Caco-2 (cell line): ENCODE measurements around the gene STEAP2. TPM values are rescaled to one million over a fixed set of nuclear protein-coding genes. Genes with fewer than 3 reads are reported as not detected.

Experiments used
- BruUV-seq: library from RNA; stranded (reverse); fragments of 400-500 nt; replicated peaks from 2 replicates; lab custom pipeline; 2021; lab: Mats Ljungman, UMichigan
- CTCF ChIA-PET: fragments of 300-600 bp; sonication (Branson Sonifier 250); formaldehyde crosslinking; loops from one replicate; lab custom pipeline; 2022; ENCODE audit warnings: antibody characterized with exemption; lab: Charles Lee
- POLR2A ChIA-PET: fragments of 300-600 bp; sonication (Branson Sonifier 250); formaldehyde crosslinking; loops from one replicate; lab custom pipeline; 2022; ENCODE audit warnings: antibody characterized with exemption; lab: Charles Lee
- DNase-seq, 2 experiments: peaks; one replicate each; pipeline versions ENCODE4 v3.0.0 to v3.0.0-alpha.2; 2020 to 2022
- H3K27me3 ChIP-seq: replicated peaks from 2 replicates; pipeline ENCODE4 v1.6.0; 2011; ENCODE audit warnings: low read length; ENCODE audit not compliant: control insufficient read depth, insufficient read depth
- H3K36me3 ChIP-seq: 2 replicates; pipeline ENCODE4 v1.5.1; 2011; ENCODE audit warnings: low read length; ENCODE audit not compliant: control insufficient read depth, insufficient read depth
- H3K4me1 ChIP-seq: fragments of 250-450 bp; sonication (Bioruptor Pico); 2 replicates; pipeline ENCODE4 v1.5.1; 2020; ENCODE audit warnings: mild to moderate bottlenecking
- H3K4me3 ChIP-seq: 2 replicates; pipeline ENCODE4 v1.5.1; 2011; ENCODE audit warnings: low read depth, mild to moderate bottlenecking, control low read depth, low read length
- H3K9me3 ChIP-seq: fragments of 250-450 bp; sonication (Bioruptor Pico); 2 replicates; pipeline ENCODE4 v1.5.1; 2020; ENCODE audit warnings: mild to moderate bottlenecking, moderate library complexity
- H3K27ac Mint-ChIP-seq: one replicate; pipeline ENCODE4 v1.8.0; 2022; ENCODE audit warnings: mixed read lengths; ENCODE audit not compliant: unreplicated experiment
- H3K27me3 Mint-ChIP-seq: one replicate; pipeline ENCODE4 v1.8.0; 2022; ENCODE audit warnings: mixed read lengths; ENCODE audit not compliant: insufficient read depth, unreplicated experiment
- H3K36me3 Mint-ChIP-seq: one replicate; pipeline ENCODE4 v1.8.0; 2022; ENCODE audit warnings: mild to moderate bottlenecking, mixed read lengths; ENCODE audit not compliant: insufficient read depth, unreplicated experiment
- H3K4me1 Mint-ChIP-seq: one replicate; pipeline ENCODE4 v1.8.0; 2022; ENCODE audit warnings: low read depth, mixed read lengths; ENCODE audit not compliant: unreplicated experiment
- H3K4me3 Mint-ChIP-seq: one replicate; pipeline ENCODE4 v1.8.0; 2022; ENCODE audit warnings: mild to moderate bottlenecking, moderate library complexity, mixed read lengths; ENCODE audit not compliant: unreplicated experiment
- H3K9me3 Mint-ChIP-seq: one replicate; pipeline ENCODE4 v1.8.0; 2022; ENCODE audit warnings: mixed read lengths; ENCODE audit not compliant: unreplicated experiment
- intact Hi-C: fragments of 100-400 bp; cut with micrococcal nuclease; formaldehyde crosslinking; loops from one replicate; pipeline ENCODE4 v1.10.0; 2022; ENCODE audit not compliant: unreplicated experiment
- total RNA-seq: library from RNA; stranded (reverse); gene quantifications from 2 replicates; pipeline ENCODE4 v1.2.3, GENCODE V29; 2022
- TF ChIP-seq, protein P1 (sequence below), 2 experiments: fragments of 200-600 bp in 1 of 2; IDR thresholded peaks; 1 replicate in 1 of 2; 2 replicates in 1 of 2; pipeline versions ENCODE4 v1.5.1 to v1.8.0; 2011 to 2022; ENCODE audit warnings: antibody characterized with exemption in 1 of 2, control low read depth in 1 of 2, inconsistent platforms in 1 of 2, low read depth in 1 of 2, low read length in 1 of 2, mild to moderate bottlenecking in 1 of 2, moderate library complexity in 1 of 2; ENCODE audit not compliant: insufficient read depth in 1 of 2, severe bottlenecking in 1 of 2, unreplicated experiment in 1 of 2

Gene STEAP2
- total RNA-seq, 1 experiment from 2014 or later, result 13.5 TPM

DNA sequence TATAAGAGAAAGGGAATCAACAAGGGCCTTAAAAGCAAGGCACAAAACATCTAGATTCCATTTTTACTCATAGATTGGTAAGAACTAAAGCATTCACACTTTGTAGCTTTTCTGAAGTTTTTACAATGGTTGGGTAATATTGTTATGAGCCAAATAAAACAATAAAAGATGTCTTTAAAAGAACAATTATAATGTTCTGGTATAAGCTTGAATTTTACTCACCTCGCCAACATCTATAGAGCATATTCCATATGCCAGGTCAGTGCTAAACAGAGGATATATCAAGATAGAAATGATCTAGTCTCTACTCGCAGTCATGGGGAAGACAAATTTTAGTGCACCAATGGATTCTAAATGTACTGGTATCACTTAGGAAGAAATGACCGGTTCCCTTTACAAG lies 45.4 kb upstream of the STEAP2 start:
- Histone ChIP-seq H3K36me3 (no peaks in the 10 kb centered on the region), H3K4me1 (no peaks in the 10 kb centered on the region), H3K27me3 (no peaks in the 10 kb centered on the region), H3K9me3 (peaks cover 13% of the 10 kb centered on the region; the same call in 1 of the 2 replicates), H3K4me3 (no peak overlapping the region)
- TF ChIP-seq, protein P1, sequence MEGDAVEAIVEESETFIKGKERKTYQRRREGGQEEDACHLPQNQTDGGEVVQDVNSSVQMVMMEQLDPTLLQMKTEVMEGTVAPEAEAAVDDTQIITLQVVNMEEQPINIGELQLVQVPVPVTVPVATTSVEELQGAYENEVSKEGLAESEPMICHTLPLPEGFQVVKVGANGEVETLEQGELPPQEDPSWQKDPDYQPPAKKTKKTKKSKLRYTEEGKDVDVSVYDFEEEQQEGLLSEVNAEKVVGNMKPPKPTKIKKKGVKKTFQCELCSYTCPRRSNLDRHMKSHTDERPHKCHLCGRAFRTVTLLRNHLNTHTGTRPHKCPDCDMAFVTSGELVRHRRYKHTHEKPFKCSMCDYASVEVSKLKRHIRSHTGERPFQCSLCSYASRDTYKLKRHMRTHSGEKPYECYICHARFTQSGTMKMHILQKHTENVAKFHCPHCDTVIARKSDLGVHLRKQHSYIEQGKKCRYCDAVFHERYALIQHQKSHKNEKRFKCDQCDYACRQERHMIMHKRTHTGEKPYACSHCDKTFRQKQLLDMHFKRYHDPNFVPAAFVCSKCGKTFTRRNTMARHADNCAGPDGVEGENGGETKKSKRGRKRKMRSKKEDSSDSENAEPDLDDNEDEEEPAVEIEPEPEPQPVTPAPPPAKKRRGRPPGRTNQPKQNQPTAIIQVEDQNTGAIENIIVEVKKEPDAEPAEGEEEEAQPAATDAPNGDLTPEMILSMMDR (IDR thresholded peaks at IDR 0.05; ENCODE audit: insufficient read depth in 1 of 2, low read depth in 1 of 2, low read length in 1 of 2, severe bottlenecking in 1 of 2, unreplicated experiment in 1 of 2), result no peak
- no peak overlapping the region for H3K27ac Mint-ChIP-seq
- no TSS peak for BruUV-seq
- H3K36me3 Mint-ChIP-seq, result peaks cover 13% of the 10 kb centered on the region
- H3K4me1 Mint-ChIP-seq, result no peaks in the 10 kb centered on the region
- DNase-seq, result no peak
- no peaks in the 10 kb centered on the region for H3K27me3 Mint-ChIP-seq
- intact Hi-C loops, result no loop called here
- CTCF ChIA-PET, result interaction anchor here (1.5 kb wide), 1 partner anchor 45 kb away, joined by 7 read pairs; the partner anchor contains the start of gene STEAP2
- peaks cover 18% of the 10 kb centered on the region for H3K9me3 Mint-ChIP-seq
- no peak overlapping the region for H3K4me3 Mint-ChIP-seq
- POLR2A ChIA-PET, result no interaction called here

DNA sequence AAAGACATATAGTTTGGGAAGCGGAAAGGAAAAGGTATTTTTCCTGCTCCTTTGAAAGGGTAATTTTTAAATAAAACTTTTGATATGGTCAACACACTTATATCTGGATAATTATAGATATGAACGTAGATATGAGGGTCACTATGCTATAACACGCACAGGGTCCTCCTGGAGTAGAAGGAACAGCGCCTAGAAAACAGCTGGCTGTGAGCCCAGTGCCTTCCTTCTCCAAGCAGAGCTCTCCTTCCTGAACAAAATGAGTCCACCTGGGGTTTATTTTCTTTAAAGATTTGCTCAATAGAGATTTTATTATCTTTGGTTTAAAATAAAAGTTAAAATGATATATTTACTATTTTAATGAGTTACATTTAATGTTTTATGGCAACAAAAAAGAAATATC lies 44.2 kb upstream of the STEAP2 start:
- CTCF ChIA-PET, result interaction anchor here (1.5 kb wide), 1 partner anchor 44 kb away, joined by 7 read pairs; the partner anchor contains the start of gene STEAP2

DNA sequence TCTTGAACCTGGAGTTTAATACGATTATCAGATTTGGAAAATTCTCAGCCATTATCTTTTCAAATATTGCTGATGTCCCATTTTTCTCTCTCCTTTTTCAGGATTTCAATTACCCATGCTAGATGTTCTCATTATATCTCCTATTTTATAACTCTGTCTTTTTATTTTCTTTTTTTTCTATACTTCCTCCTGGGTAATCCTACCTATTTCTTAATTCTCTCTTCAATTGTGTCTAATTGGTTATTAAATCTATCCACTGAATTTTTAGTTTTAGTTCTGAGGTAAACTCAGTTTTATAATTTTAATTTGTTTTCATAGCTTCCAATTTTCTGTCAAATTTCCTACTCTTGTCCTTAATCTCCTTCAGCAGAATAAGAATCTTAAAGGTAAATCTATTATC lies 41.6 kb upstream of the STEAP2 start:
- no peak overlapping the region for H3K4me3 ChIP-seq
- no peaks in the 10 kb centered on the region for H3K27me3 Mint-ChIP-seq
- TF ChIP-seq, protein P1 (IDR thresholded peaks at IDR 0.05; ENCODE audit: insufficient read depth in 1 of 2, low read depth in 1 of 2, low read length in 1 of 2, severe bottlenecking in 1 of 2, unreplicated experiment in 1 of 2), result no peak
- no peak for DNase-seq
- H3K36me3 Mint-ChIP-seq, result no peaks in the 10 kb centered on the region
- ChIA-PET POLR2A (no interaction called here), CTCF (no interaction called here)
- BruUV-seq, result no TSS peak
- H3K4me1 ChIP-seq, result no peaks in the 10 kb centered on the region
- H3K4me1 Mint-ChIP-seq, result no peaks in the 10 kb centered on the region
- intact Hi-C loops, result no loop called here
- no peaks in the 10 kb centered on the region for H3K27me3 ChIP-seq
- H3K36me3 ChIP-seq, result no peaks in the 10 kb centered on the region
- no peak overlapping the region for H3K4me3 Mint-ChIP-seq
- H3K9me3 ChIP-seq, result peaks cover 13% of the 10 kb centered on the region; the same call in 1 of the 2 replicates
- H3K27ac Mint-ChIP-seq, result no peak overlapping the region
- H3K9me3 Mint-ChIP-seq, result peaks cover 25% of the 10 kb centered on the region

More for the DNA sequence above, 44.2 kb upstream of the STEAP2 start:
- DNase-seq, result no peak
- TF ChIP-seq, protein P1 (IDR thresholded peaks at IDR 0.05; ENCODE audit: insufficient read depth in 1 of 2, low read depth in 1 of 2, low read length in 1 of 2, severe bottlenecking in 1 of 2, unreplicated experiment in 1 of 2), result no peak
- Histone ChIP-seq H3K36me3 (no peaks in the 10 kb centered on the region), H3K4me3 (no peak overlapping the region), H3K27me3 (no peaks in the 10 kb centered on the region), H3K4me1 (no peaks in the 10 kb centered on the region), H3K9me3 (peaks cover 13% of the 10 kb centered on the region; the same call in 1 of the 2 replicates)
- H3K9me3 Mint-ChIP-seq, result peaks cover 25% of the 10 kb centered on the region
- no TSS peak for BruUV-seq
- H3K27ac Mint-ChIP-seq, result no peak overlapping the region
- H3K27me3 Mint-ChIP-seq, result no peaks in the 10 kb centered on the region
- no peaks in the 10 kb centered on the region for H3K4me1 Mint-ChIP-seq
- POLR2A ChIA-PET, result no interaction called here
- peaks cover 8% of the 10 kb centered on the region for H3K36me3 Mint-ChIP-seq
- intact Hi-C loops, result no loop called here
- H3K4me3 Mint-ChIP-seq, result no peak overlapping the region
